Hepatocyte (in vitro differentiated cells): ENCODE results near the gene MTAP. TPM values are rescaled to one million over a fixed set of nuclear protein-coding genes. Genes with fewer than 3 reads are reported as not detected.

Experiments used
- DNase-seq: peaks from one replicate; pipeline ENCODE4 v3.0.0-alpha.2; 2016; ENCODE audit warnings: low spot score
- H2AFZ ChIP-seq: fragments of 200-600 bp; sonication (generic); 2 replicates; pipeline ENCODE4 v1.6.0; 2016; ENCODE audit warnings: antibody characterized with exemption, mild to moderate bottlenecking
- H3K27ac ChIP-seq: fragments of 200-600 bp; sonication (generic); 2 replicates; pipeline ENCODE4 v1.5.1; 2016; ENCODE audit warnings: mild to moderate bottlenecking
- H3K27me3 ChIP-seq: fragments of 200-600 bp; sonication (generic); 2 replicates; pipeline ENCODE4 v1.6.1; 2016
- H3K36me3 ChIP-seq: fragments of 200-600 bp; sonication (generic); replicated peaks from 2 replicates; pipeline ENCODE4 v1.5.1; 2016; ENCODE audit warnings: low read depth; ENCODE audit not compliant: insufficient read depth
- H3K4me1 ChIP-seq: fragments of 200-600 bp; sonication (generic); 2 replicates; pipeline ENCODE4 v1.5.1; 2016; ENCODE audit warnings: mild to moderate bottlenecking, moderate library complexity; ENCODE audit not compliant: insufficient read depth
- H3K4me2 ChIP-seq: fragments of 200-600 bp; sonication (generic); 2 replicates; pipeline ENCODE4 v1.6.0; 2016
- H3K4me3 ChIP-seq: fragments of 200-600 bp; sonication (generic); 2 replicates; pipeline ENCODE4 v1.5.1; 2016; ENCODE audit warnings: mild to moderate bottlenecking
- H3K79me2 ChIP-seq: fragments of 200-600 bp; sonication (generic); 2 replicates; pipeline ENCODE4 v1.6.0; 2017; ENCODE audit warnings: mild to moderate bottlenecking
- H3K9me2 ChIP-seq: fragments of 200-600 bp; sonication (generic); replicated peaks from 2 replicates; pipeline ENCODE4 v1.6.0; 2017; ENCODE audit warnings: mild to moderate bottlenecking; ENCODE audit not compliant: insufficient read depth
- H3K9me3 ChIP-seq: fragments of 200-600 bp; sonication (generic); 2 replicates; pipeline ENCODE4 v1.5.1; 2016; ENCODE audit warnings: low read depth, mild to moderate bottlenecking
- H4K20me1 ChIP-seq: fragments of 200-600 bp; sonication (generic); 2 replicates; pipeline ENCODE4 v1.6.0; 2016; ENCODE audit warnings: mild to moderate bottlenecking; ENCODE audit not compliant: insufficient read depth, poor library complexity, severe bottlenecking
- EZH2 ChIP-seq: fragments of 200-600 bp; sonication (generic); IDR thresholded peaks from 2 replicates; pipeline ENCODE4 v1.6.1; 2016; ENCODE audit warnings: antibody characterized with exemption, mild to moderate bottlenecking, borderline replicate concordance
- EZH2phosphoT487 ChIP-seq: fragments of 200-600 bp; sonication (generic); IDR thresholded peaks from one replicate; pipeline ENCODE4 v1.6.1; 2018; ENCODE audit warnings: antibody characterized with exemption, mild to moderate bottlenecking, low read depth, moderate library complexity; ENCODE audit not compliant: unreplicated experiment, severe bottlenecking
- WGBS: methylation state at CpG from one replicate; pipeline ENCODE4 v1.1.6; 2016; ENCODE audit warnings: low lambda C conversion rate; ENCODE audit errors: missing lambda C conversion rate; 5-methylcytosine and 5-hydroxymethylcytosine counted together
- polyA plus RNA-seq: library from polyadenylated mRNA; unstranded; fragments of >200 nt; fragmentation: Nextera tagmentation; extraction: Ambion mirVana; gene quantifications from 2 replicates; pipeline ENCODE4 v1.2.1, GENCODE V29; 2016
- total RNA-seq: library from RNA; depleted of rRNA; stranded (reverse); fragments of >200 nt; gene quantifications from 2 replicates; pipeline ENCODE4 v1.2.3, GENCODE V29; 2014
- TF ChIP-seq, protein P1 (sequence below): fragments of 200-600 bp; sonication (generic); IDR thresholded peaks from 2 replicates; pipeline ENCODE4 v1.5.1; 2016; ENCODE audit warnings: antibody characterized with exemption, mild to moderate bottlenecking; ENCODE audit not compliant: poor library complexity

MTAP gene
- total and polyA plus RNA-seq, 2 experiments from 2014 or later: 21.2 to 38.8 TPM

DNA sequence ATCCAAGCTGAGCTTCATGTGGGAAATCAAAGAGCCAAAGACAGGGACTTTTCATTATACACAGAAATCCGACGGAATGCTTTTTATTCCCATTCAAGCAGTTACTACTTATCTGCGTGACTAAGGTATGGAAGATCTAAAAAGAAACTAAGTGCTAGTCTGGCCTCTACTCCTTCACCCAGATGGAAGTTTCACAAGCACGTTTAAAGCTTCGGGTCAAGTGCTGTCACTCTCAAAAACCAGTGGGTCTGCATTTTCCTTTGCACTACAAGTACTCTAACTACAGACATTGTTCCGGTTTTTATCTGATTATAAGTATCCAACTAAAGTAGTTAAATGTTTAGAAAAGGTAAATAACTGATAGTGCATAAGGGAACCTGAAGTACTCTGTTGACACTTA, 13.7 kb upstream of the MTAP start:
- peak overlapping the region; percentile 39 for H3K27ac ChIP-seq
- H3K36me3 ChIP-seq: no peaks in the 10 kb centered on the region
- H3K9me2 ChIP-seq: no peaks in the 10 kb centered on the region
- H3K9me3 ChIP-seq: no peaks in the 10 kb centered on the region
- peak; percentile 31 for DNase-seq
- 18% methylated on average over 6 of the region's 6 CpGs for WGBS
- H3K79me2 ChIP-seq: no peaks in the 10 kb centered on the region
- peaks cover 2% of the 10 kb centered on the region for H3K27me3 ChIP-seq
- TF ChIP-seq, protein P1, sequence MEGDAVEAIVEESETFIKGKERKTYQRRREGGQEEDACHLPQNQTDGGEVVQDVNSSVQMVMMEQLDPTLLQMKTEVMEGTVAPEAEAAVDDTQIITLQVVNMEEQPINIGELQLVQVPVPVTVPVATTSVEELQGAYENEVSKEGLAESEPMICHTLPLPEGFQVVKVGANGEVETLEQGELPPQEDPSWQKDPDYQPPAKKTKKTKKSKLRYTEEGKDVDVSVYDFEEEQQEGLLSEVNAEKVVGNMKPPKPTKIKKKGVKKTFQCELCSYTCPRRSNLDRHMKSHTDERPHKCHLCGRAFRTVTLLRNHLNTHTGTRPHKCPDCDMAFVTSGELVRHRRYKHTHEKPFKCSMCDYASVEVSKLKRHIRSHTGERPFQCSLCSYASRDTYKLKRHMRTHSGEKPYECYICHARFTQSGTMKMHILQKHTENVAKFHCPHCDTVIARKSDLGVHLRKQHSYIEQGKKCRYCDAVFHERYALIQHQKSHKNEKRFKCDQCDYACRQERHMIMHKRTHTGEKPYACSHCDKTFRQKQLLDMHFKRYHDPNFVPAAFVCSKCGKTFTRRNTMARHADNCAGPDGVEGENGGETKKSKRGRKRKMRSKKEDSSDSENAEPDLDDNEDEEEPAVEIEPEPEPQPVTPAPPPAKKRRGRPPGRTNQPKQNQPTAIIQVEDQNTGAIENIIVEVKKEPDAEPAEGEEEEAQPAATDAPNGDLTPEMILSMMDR: no peak
- TF ChIP-seq EZH2phosphoT487 (no peak), EZH2 (no peak)
- no peak overlapping the region for H2AFZ ChIP-seq
- no peaks in the 10 kb centered on the region for H4K20me1 ChIP-seq
- H3K4me3 ChIP-seq: no peak overlapping the region
- peaks cover 6% of the 10 kb centered on the region for H3K4me1 ChIP-seq
- H3K4me2 ChIP-seq: peak overlapping the region; percentile 60

DNA sequence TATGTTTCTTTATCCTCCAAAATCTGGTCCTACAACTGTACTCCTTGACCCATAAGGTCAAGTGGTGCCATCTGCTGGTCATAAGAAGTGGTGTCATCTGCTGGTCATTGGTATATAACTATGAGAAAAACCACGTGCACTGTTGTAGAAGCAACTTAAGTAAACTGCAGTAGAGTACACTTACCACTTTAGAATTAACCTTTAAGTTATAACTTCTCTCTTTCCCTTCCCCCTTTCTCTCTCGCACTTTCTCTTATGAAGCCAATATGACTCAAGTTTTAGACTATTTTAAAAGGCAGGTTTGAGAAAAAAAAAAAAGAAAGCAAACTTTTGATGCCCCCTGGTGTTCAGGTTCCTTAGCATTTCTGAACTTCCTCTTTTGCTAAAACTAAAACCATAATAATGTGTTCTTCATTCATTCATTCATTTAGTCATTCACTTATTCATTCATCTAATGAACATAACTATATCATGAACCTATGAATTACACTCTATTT, 12.8 kb upstream of the MTAP start:
- WGBS: 2% methylated on average over 2 of the region's 2 CpGs
- TF ChIP-seq, protein P1: peak; percentile 87
- TF ChIP-seq EZH2phosphoT487 (no peak), EZH2 (no peak)
- Histone ChIP-seq H3K27me3 (peaks cover 2% of the 10 kb centered on the region), H3K9me2 (no peaks in the 10 kb centered on the region), H3K79me2 (no peaks in the 10 kb centered on the region), H3K27ac (no peak overlapping the region), H4K20me1 (no peaks in the 10 kb centered on the region), H3K4me2 (peak overlapping the region; percentile 74), H3K9me3 (no peaks in the 10 kb centered on the region), H3K4me3 (no peak overlapping the region), H2AFZ (no peak overlapping the region), H3K36me3 (no peaks in the 10 kb centered on the region), H3K4me1 (peaks cover 6% of the 10 kb centered on the region)
- DNase-seq: peak; percentile 91

GRCh38 chr9:21795483-21795882, 7.0 kb upstream of the MTAP start:
- no peak for DNase-seq
- 77% methylated on average over 2 of the region's 2 CpGs for WGBS
- no peaks in the 10 kb centered on the region for H3K4me1 ChIP-seq
- no peaks in the 10 kb centered on the region for H3K9me3 ChIP-seq
- H3K27me3 ChIP-seq: peaks cover 11% of the 10 kb centered on the region
- no peak overlapping the region for H3K4me2 ChIP-seq
- H3K4me3 ChIP-seq: no peak overlapping the region
- TF ChIP-seq EZH2 (no peak), EZH2phosphoT487 (no peak)
- TF ChIP-seq, protein P1: no peak
- H3K27ac ChIP-seq: no peak overlapping the region
- no peaks in the 10 kb centered on the region for H3K9me2 ChIP-seq
- no peaks in the 10 kb centered on the region for H3K36me3 ChIP-seq
- H2AFZ ChIP-seq: no peak overlapping the region
- no peaks in the 10 kb centered on the region for H4K20me1 ChIP-seq
- H3K79me2 ChIP-seq: no peaks in the 10 kb centered on the region
